Measurements from ENCODE around the gene CSMD2.

DNA sequence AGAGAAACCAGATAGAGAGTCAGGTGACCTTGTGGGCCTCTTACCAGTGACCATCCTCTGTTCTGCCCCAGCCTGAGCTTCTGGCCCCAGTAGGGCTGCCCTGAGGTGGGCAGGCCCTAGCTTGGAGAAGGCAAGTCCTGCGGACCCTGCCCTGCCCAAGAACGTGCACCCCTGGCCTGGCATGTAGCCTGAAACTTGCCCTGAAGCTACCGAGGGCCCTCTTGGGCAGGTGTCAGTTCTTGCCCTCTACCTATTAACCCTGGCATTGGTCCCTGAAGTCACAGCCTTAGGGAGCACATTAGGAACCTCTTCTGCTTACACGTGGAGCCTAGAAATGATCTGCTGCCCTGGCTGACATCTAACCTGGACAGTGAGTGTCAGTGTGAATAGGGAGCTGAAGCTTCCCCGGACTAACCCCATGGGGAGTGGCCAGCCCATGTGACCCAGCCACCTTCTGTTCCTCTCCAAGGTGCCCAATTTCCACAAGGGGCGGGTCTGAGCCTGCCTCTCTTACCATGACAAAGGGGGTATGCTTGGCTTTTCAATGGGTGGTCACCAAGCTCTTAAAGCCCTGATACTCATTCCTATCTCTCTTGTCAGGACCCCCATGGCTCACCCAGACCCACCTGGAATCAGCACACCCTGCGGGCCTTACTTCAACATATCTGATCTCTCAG lies 529.6 kb downstream of the CSMD2 start:
- TF ChIP-seq, protein P1, sequence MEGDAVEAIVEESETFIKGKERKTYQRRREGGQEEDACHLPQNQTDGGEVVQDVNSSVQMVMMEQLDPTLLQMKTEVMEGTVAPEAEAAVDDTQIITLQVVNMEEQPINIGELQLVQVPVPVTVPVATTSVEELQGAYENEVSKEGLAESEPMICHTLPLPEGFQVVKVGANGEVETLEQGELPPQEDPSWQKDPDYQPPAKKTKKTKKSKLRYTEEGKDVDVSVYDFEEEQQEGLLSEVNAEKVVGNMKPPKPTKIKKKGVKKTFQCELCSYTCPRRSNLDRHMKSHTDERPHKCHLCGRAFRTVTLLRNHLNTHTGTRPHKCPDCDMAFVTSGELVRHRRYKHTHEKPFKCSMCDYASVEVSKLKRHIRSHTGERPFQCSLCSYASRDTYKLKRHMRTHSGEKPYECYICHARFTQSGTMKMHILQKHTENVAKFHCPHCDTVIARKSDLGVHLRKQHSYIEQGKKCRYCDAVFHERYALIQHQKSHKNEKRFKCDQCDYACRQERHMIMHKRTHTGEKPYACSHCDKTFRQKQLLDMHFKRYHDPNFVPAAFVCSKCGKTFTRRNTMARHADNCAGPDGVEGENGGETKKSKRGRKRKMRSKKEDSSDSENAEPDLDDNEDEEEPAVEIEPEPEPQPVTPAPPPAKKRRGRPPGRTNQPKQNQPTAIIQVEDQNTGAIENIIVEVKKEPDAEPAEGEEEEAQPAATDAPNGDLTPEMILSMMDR (IDR thresholded peaks at IDR 0.05), result no peak
- no peak for TF ChIP-seq POLR2AphosphoS5 (IDR thresholded peaks at IDR 0.05)

Data from transverse colon (tissue), 4 donors.